GM23338 (cell line): ENCODE measurements around the gene DACH1. TPM values are rescaled to one million over a fixed set of nuclear protein-coding genes. Genes with fewer than 3 reads are reported as not detected.

ENCODE experiments used
- ATAC-seq: fragments of 200-7000 bp; cut with Tn5 transposase; 3 replicates; pipeline ENCODE4 v1.9.1; 2020
- DNase-seq: peaks from one replicate; pipeline ENCODE4 v3.0.0-alpha.2; 2015; ENCODE audit warnings: low spot score
- H2AFZ ChIP-seq: fragments of 200-600 bp; sonication (generic); 2 replicates; pipeline ENCODE4 v1.8.0; 2016; ENCODE audit warnings: antibody characterized with exemption, mild to moderate bottlenecking, moderate library complexity
- H3F3A ChIP-seq: fragments of 200-600 bp; sonication (generic); replicated peaks from 2 replicates; pipeline ENCODE4 v1.8.0; 2017; ENCODE audit warnings: antibody characterized with exemption, mixed run types, low read depth
- H3K27ac ChIP-seq: fragments of 200-600 bp; sonication (generic); 2 replicates; pipeline ENCODE4 v1.6.1; 2016; ENCODE audit warnings: low read depth
- H3K27me3 ChIP-seq: fragments of 200-600 bp; sonication (generic); 2 replicates; pipeline ENCODE4 v1.8.0; 2016; ENCODE audit warnings: mild to moderate bottlenecking, mixed run types, moderate library complexity; ENCODE audit not compliant: insufficient read depth
- H3K36me3 ChIP-seq: fragments of 200-600 bp; sonication (generic); 2 replicates; pipeline ENCODE4 v1.8.0; 2016; ENCODE audit warnings: mild to moderate bottlenecking; ENCODE audit not compliant: insufficient read depth
- H3K4me1 ChIP-seq: fragments of 200-600 bp; sonication (generic); 2 replicates; pipeline ENCODE4 v1.8.0; 2016; ENCODE audit warnings: mild to moderate bottlenecking, moderate library complexity; ENCODE audit not compliant: insufficient read depth
- H3K4me2 ChIP-seq: fragments of 200-600 bp; sonication (generic); 2 replicates; pipeline ENCODE4 v1.7.1; 2017; ENCODE audit warnings: mixed run types
- H3K4me3 ChIP-seq: fragments of 200-600 bp; sonication (generic); 2 replicates; pipeline ENCODE4 v1.6.1; 2016; ENCODE audit warnings: mixed run types
- H3K79me2 ChIP-seq: fragments of 200-600 bp; sonication (generic); replicated peaks from 2 replicates; pipeline ENCODE4 v1.8.0; 2017; ENCODE audit warnings: mild to moderate bottlenecking; ENCODE audit not compliant: insufficient read depth
- H3K9me2 ChIP-seq: fragments of 200-600 bp; sonication (generic); 2 replicates; pipeline ENCODE4 v1.8.0; 2017; ENCODE audit not compliant: insufficient read depth
- H4K20me1 ChIP-seq: fragments of 200-600 bp; sonication (generic); replicated peaks from 2 replicates; pipeline ENCODE4 v1.8.0; 2017; ENCODE audit warnings: mild to moderate bottlenecking; ENCODE audit not compliant: insufficient read depth
- H3K27ac Mint-ChIP-seq: 2 replicates; pipeline ENCODE4 v1.8.0; 2020; ENCODE audit warnings: inconsistent platforms, mild to moderate bottlenecking, moderate library complexity, mixed read lengths
- H3K27me3 Mint-ChIP-seq: 3 replicates; pipeline ENCODE4 v1.8.0; 2022; ENCODE audit warnings: low read depth, mild to moderate bottlenecking, moderate library complexity, mixed read lengths, inconsistent platforms; ENCODE audit not compliant: insufficient read depth, poor library complexity
- H3K36me3 Mint-ChIP-seq: 3 replicates; pipeline ENCODE4 v1.8.0; 2021; ENCODE audit warnings: low read depth, mild to moderate bottlenecking, inconsistent platforms, moderate library complexity, mixed read lengths
- H3K4me1 Mint-ChIP-seq: 3 replicates; pipeline ENCODE4 v1.8.0; 2020; ENCODE audit warnings: mild to moderate bottlenecking, inconsistent platforms, mixed read lengths
- H3K4me3 Mint-ChIP-seq: 3 replicates; pipeline ENCODE4 v1.8.0; 2021; ENCODE audit warnings: moderate library complexity, mild to moderate bottlenecking, inconsistent platforms, mixed read lengths
- H3K9me3 Mint-ChIP-seq: 3 replicates; pipeline ENCODE4 v1.8.0; 2020; ENCODE audit warnings: moderate library complexity, mild to moderate bottlenecking, inconsistent platforms, mixed read lengths
- CREB1 ChIP-seq: fragments of 250-450 bp; sonication (Bioruptor Pico); IDR thresholded peaks from 2 replicates; pipeline ENCODE4 v1.5.0; 2020; ENCODE audit warnings: low read depth, mild to moderate bottlenecking, moderate library complexity
- EZH2phosphoT487 ChIP-seq: fragments of 200-600 bp; sonication (generic); IDR thresholded peaks from one replicate; pipeline ENCODE4 v1.8.1; 2018; ENCODE audit warnings: antibody characterized with exemption; ENCODE audit not compliant: unreplicated experiment
- JUNB ChIP-seq: IDR thresholded peaks from one replicate; pipeline ENCODE4 v1.6.1; 2016; ENCODE audit warnings: antibody characterized with exemption; ENCODE audit not compliant: unreplicated experiment
- NANOG ChIP-seq: IDR thresholded peaks from 2 replicates; pipeline ENCODE4 v1.6.1; 2016; ENCODE audit warnings: antibody characterized with exemption, borderline replicate concordance
- ZNF114 ChIP-seq: fragments of 250-450 bp; sonication (Bioruptor Pico); IDR thresholded peaks from 2 replicates; pipeline ENCODE4 v1.5.0; 2020; ENCODE audit warnings: mild to moderate bottlenecking, moderate library complexity
- ZNF331 ChIP-seq: fragments of 250-450 bp; sonication (Bioruptor Pico); IDR thresholded peaks from 2 replicates; pipeline ENCODE4 v1.5.0; 2020; ENCODE audit warnings: low read depth, mild to moderate bottlenecking, moderate library complexity
- ZNF462 ChIP-seq: fragments of 250-450 bp; sonication (Bioruptor Pico); IDR thresholded peaks from 2 replicates; pipeline ENCODE4 v1.5.0; 2020; ENCODE audit warnings: mild to moderate bottlenecking, moderate library complexity
- polyA plus RNA-seq: library from polyadenylated mRNA; unstranded; fragments of >200 nt; fragmentation: Nextera tagmentation; extraction: Ambion mirVana; gene quantifications from 2 replicates; pipeline ENCODE4 v1.2.1, GENCODE V29; 2016
- total RNA-seq: library from RNA; depleted of rRNA; stranded (reverse); fragments of >200 nt; shearing (Covaris generic); gene quantifications from 2 replicates; pipeline ENCODE4 v1.2.3, GENCODE V29; 2014
- TF ChIP-seq, protein P1 (sequence below): IDR thresholded peaks from one replicate; pipeline ENCODE4 v1.6.1; 2018; ENCODE audit warnings: antibody characterized with exemption; ENCODE audit not compliant: unreplicated experiment
- TF ChIP-seq, protein P2 (sequence below), 2 experiments: fragments of 200-600 bp in 1 of 2; sonication (generic) in 1 of 2; conservative IDR thresholded peaks; 2 replicates each; pipeline versions ENCODE4 v1.5.1 to v1.6.1; 2016 to 2017; ENCODE audit warnings: antibody characterized with exemption in 2 of 2, low read depth in 2 of 2, mild to moderate bottlenecking in 2 of 2, moderate library complexity in 1 of 2
- TF ChIP-seq, protein P3 (sequence below): IDR thresholded peaks from 2 replicates; pipeline ENCODE4 v1.6.1; 2016; ENCODE audit warnings: antibody characterized with exemption

DACH1 gene
- total and polyA plus RNA-seq, 2 experiments from 2014 or later: 0.45 to 0.57 TPM

- TF ChIP-seq ZNF462: no peak
- TF ChIP-seq, protein P1, sequence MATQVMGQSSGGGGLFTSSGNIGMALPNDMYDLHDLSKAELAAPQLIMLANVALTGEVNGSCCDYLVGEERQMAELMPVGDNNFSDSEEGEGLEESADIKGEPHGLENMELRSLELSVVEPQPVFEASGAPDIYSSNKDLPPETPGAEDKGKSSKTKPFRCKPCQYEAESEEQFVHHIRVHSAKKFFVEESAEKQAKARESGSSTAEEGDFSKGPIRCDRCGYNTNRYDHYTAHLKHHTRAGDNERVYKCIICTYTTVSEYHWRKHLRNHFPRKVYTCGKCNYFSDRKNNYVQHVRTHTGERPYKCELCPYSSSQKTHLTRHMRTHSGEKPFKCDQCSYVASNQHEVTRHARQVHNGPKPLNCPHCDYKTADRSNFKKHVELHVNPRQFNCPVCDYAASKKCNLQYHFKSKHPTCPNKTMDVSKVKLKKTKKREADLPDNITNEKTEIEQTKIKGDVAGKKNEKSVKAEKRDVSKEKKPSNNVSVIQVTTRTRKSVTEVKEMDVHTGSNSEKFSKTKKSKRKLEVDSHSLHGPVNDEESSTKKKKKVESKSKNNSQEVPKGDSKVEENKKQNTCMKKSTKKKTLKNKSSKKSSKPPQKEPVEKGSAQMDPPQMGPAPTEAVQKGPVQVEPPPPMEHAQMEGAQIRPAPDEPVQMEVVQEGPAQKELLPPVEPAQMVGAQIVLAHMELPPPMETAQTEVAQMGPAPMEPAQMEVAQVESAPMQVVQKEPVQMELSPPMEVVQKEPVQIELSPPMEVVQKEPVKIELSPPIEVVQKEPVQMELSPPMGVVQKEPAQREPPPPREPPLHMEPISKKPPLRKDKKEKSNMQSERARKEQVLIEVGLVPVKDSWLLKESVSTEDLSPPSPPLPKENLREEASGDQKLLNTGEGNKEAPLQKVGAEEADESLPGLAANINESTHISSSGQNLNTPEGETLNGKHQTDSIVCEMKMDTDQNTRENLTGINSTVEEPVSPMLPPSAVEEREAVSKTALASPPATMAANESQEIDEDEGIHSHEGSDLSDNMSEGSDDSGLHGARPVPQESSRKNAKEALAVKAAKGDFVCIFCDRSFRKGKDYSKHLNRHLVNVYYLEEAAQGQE: no peak
- TF ChIP-seq JUNB: no peak
- no peak for TF ChIP-seq NANOG
- no peak for TF ChIP-seq ZNF114 (CRISPR knock-in tag)
- no peak for TF ChIP-seq ZNF331 (CRISPR knock-in tag)
Measured at GRCh38 chr13:71587817-71588216, 279.2 kb downstream of the DACH1 start (continued).

DNA sequence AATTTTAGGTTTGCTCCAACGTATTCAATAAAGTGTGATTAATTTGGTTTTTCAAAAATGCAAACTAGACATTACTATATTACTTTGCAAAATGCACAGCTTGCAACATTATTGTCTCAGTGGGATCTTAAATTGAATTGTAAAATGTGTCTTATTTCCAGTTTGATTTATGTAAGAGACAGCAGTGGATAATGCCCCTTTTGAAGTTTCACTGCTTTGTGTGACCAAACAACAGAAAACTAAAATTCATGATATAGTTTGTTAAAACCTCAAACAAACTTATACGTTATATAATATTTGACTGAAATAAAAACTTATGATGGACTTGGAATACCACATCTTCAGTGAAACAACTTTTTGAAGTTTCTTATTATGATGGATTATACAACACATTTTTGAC, 279.8 kb downstream of the DACH1 start:
- H3K36me3 ChIP-seq: no peaks in the 10 kb centered on the region
- H4K20me1 ChIP-seq: no peaks in the 10 kb centered on the region
- no peak overlapping the region for H3K4me3 ChIP-seq
- Mint-ChIP-seq H3K4me1 (no peaks in the 10 kb centered on the region), H3K9me3 (no peaks in the 10 kb centered on the region), H3K27me3 (no peaks in the 10 kb centered on the region), H3K27ac (no peak overlapping the region), H3K4me3 (no peak overlapping the region), H3K36me3 (no peaks in the 10 kb centered on the region)
- no peak overlapping the region for H2AFZ ChIP-seq
- no peak for DNase-seq
- no peak overlapping the region for H3K4me2 ChIP-seq
- H3K27ac ChIP-seq: no peak overlapping the region
- H3K79me2 ChIP-seq: no peaks in the 10 kb centered on the region
- no peaks in the 10 kb centered on the region for H3K4me1 ChIP-seq
- no peak for ATAC-seq
- no peaks in the 10 kb centered on the region for H3K27me3 ChIP-seq
- no peaks in the 10 kb centered on the region for H3K9me2 ChIP-seq
- H3F3A ChIP-seq: no peaks in the 10 kb centered on the region
- TF ChIP-seq ZNF331 (CRISPR knock-in tag): no peak
- TF ChIP-seq, protein P2, sequence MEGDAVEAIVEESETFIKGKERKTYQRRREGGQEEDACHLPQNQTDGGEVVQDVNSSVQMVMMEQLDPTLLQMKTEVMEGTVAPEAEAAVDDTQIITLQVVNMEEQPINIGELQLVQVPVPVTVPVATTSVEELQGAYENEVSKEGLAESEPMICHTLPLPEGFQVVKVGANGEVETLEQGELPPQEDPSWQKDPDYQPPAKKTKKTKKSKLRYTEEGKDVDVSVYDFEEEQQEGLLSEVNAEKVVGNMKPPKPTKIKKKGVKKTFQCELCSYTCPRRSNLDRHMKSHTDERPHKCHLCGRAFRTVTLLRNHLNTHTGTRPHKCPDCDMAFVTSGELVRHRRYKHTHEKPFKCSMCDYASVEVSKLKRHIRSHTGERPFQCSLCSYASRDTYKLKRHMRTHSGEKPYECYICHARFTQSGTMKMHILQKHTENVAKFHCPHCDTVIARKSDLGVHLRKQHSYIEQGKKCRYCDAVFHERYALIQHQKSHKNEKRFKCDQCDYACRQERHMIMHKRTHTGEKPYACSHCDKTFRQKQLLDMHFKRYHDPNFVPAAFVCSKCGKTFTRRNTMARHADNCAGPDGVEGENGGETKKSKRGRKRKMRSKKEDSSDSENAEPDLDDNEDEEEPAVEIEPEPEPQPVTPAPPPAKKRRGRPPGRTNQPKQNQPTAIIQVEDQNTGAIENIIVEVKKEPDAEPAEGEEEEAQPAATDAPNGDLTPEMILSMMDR (conservative IDR thresholded peaks at IDR 0.05; ENCODE audit: low read depth in 2 of 2): no peak
- TF ChIP-seq, protein P3, sequence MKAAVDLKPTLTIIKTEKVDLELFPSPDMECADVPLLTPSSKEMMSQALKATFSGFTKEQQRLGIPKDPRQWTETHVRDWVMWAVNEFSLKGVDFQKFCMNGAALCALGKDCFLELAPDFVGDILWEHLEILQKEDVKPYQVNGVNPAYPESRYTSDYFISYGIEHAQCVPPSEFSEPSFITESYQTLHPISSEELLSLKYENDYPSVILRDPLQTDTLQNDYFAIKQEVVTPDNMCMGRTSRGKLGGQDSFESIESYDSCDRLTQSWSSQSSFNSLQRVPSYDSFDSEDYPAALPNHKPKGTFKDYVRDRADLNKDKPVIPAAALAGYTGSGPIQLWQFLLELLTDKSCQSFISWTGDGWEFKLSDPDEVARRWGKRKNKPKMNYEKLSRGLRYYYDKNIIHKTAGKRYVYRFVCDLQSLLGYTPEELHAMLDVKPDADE: no peak
- no peak for TF ChIP-seq CREB1 (CRISPR knock-in tag)
- no peak for TF ChIP-seq EZH2phosphoT487
- no peak for TF ChIP-seq NANOG
